NCI-H524 treated with DMSO at 0.1 percent for 48 hours (cell line): ENCODE measurements around the gene TANC1.
A peak's percentile ranks its signal among the peaks of the same experiment; 100 is the strongest.

Experiments used
- DNase-seq: peaks from one replicate; lab custom pipeline; 2025; lab: John Stamatoyannopoulos, UW

Gene TANC1

DNA sequence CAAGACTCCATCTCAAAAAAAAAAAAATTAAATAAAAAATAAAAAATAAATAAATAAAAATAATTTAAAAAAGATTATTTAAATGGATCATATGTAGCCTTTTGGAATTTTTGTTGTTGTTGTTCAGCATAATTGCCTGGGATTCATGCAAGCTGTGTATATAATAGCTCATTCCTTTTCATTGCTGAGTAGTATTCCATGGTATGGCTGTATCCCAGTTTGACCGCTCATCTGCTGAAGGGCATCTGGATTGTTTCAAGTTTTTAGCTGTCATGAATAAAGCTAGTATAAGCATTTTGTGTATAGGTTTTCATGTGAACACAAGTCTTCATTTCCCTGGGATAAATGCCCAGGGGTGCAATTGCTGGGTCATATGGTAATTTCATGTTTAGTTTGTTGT is 6.4 kb upstream of the TANC1 start:
- DNase-seq, result no peak

DNA sequence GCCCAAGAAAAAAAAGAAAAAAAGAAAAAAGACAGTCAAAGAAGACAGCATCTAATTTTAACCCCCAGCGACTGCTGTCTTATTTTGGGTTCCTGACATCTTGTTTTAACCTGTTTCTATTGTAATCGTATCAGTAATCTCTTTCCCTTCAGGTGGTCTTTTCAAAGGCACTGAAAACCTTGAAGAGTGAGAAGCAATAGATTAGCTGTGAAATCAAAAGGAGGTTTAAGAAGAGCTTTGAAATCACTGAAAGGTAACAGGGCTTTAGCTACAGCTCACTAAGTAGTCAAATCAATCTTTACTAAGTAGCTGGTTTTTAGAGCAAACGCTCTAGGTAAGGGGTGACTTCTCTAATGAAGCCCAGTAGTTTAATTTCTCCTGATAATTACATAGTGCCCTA is 5.4 kb upstream of the TANC1 start:
- DNase-seq, result no peak

DNA sequence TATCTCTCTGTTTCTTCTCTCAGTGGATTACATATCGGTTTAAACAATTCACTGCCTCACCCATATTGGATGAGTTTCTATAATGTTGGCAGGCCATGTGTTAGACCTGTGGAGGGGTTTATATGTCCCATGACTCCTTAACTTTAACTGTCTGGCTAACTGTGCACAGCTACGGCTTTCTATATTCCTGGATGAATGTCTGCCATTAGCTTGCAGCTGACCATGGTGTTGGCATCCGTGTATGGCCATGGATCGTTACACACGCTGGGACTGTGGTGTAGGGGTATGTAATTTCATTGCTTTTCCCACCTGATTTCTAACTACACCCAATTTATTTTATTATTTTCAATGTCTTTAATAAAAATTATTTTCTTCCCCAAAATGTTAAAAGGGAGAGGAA is 3.3 kb upstream of the TANC1 start:
- no peak for DNase-seq

DNA sequence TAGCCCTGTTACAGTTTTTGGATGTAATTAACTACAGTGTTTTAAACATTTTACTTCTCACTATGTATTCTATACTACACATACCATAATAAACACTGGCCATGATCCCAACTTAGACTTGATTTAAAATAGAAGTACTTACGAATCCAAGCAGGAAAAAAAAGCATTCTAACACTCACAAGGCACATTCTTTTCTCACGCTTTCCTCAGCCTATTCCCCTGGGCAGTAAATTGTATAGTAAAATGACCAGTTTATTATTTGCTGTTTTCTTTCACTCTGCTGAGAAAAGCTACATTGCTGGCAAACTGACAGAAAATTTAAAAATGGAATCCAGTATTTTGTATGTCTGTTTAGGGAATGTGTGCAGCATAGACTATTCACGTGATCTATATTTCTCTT is 2.8 kb upstream of the TANC1 start:
- DNase-seq, result no peak

DNA sequence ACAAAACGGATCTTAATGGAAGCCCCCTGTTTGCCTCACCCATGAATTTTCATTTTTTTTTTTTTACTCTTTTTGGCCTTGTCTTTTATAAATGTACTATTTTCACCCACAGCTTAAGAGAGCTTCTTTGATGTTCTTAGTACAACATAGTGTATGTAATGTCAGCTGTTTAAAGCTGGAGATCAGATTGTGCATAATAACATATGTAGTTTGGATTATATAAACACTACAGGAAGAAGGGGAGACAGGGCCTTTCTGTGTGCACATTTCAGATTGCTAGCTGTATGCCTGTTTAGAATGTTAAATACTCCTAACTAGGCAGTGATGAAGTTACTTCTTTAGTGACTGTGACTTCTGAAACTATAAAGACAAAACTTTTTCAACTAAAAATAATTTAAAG is 2.1 kb upstream of the TANC1 start:
- DNase-seq, result no peak

DNA sequence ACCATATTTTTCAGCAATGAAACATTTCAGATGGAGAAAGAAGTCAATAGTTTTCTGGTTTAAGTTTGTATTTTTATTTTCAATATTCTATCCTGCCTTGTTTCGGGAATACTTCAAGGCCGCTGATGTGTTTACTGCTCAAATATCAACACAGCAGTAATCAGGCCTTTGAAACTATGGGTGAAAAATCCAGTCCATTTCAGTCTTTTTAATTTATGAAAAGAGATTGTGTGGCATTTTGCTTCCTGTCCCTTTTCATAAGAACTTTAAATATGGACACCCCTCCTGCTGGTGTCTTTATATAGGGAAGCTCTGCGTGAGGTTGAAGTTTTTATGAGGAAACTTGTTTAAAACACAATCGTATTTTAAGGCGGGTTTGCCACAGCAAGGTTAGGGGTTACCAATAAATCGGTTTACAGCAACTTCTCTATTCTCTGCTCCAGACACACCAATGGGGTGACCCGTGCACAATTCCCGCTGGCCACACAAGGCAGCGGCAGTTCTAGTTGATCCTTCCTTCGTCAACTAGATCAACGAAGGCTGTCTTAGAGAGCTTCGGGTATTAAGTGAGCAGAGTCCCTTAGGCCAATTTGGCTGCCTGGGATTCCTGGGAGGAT is 1.2 kb upstream of the TANC1 start:
- no peak for DNase-seq

DNA sequence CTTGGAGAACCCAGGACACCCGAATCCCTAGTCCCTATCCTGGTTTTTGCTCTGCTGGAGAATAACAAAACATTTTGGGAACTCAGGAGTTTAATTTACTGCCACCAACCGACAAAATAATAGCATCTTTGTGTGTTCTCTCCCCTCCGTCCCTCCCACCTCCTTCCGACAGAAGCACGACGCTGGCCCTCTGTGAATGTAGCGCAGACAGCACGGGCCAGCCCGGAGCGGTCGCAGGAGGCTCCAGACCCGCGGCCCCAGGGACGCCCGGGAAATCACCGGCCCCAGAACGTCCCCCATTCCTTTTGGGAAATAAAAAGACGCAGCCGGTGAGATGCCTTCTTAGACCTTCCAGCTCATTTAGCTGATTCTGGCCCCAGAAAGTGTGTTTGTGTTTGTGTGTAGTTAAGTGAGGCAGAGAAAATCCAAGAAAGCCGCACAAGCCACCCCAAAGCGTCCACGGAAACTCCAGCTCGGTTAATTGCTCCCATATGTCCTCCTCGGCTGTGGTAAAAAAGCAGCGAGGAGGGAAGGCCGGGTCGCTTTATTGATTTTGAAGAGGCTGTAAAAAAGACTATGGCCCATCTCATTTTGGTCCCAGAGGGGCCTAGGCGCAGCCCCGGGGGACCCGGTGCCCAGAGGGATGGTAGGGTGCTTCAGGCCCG is 577 bp upstream of the TANC1 start:
- no peak for DNase-seq

DNA sequence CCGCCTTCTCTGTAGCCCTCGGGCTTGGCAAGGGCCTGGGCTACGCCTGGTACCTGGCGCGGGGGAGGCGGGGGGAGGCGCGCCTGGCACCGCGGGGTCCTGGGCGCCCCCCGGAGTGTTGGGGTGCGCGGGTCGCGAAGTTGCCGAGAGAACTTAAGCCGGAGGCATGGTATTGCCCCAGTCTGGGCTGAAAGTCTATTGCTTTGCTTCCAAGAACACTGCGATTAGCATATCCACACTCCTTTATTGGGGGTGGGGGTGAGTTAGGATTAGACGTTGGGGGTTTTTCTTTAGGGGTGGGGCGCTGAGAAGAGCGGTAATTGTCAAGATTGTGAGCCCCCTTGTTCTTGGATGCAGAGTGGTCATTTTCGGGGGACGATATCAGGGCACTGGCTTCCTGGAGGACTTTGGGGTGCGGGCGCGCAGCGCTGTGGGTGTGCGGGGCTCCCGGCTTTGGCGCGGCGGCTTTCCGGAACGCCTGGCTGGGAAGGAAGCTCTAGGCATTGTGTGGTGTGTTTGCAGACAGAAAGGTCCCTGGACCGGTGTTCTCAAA is 798 bp downstream of the TANC1 start:
- DNase-seq, result no peak

DNA sequence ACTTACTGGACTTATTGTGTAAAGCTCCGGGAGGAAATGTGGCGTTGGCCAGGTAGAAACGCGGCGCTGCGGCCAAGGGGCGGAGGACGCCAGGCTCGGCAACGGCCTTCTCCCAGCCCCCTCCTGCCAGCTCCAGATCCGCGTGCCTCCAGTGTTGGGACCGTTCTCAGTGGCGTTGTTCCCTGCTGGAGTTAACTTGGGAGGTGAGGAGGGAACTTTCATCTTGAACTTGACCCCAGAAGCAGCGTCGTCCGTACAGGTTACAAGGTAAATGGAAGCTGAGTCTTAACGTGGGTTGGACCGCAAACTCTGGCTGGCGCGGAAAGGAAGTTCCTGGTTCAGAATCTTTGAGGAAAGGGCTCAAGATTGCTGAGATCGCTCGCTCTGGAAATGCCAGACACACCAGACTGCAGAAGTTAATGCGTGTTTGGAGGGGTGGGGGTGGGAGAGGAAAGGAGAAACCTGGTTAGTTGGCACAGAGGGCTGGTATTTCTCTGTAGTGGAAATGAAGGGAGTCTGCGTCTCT is 1.3 kb downstream of the TANC1 start:
- DNase-seq, result no peak

DNA sequence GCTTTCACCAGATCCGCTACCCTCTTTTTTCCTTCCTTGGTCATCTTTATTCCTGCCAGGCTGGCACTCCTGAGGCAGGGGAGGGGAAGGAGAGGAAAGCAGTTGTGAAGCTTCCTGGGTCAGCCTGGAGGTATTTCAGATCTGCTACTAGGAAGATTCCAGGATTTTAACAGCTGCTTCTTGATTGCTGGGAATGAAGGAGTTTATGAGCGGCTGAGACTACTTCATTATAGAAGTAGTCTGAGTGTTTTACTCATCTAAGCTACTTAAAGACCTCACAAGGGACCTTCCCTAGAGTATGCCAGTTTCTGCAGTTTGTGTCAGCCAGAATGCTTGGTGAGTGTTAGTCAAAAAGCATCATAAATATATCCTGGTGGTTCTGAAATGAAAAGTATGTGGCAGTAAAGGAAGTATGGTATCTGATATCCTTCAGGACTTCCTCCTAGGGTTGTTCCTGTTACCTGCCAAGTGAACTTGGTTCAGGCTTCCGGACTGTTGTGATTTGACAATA is 1.9 kb downstream of the TANC1 start:
- DNase-seq, result no peak

DNA sequence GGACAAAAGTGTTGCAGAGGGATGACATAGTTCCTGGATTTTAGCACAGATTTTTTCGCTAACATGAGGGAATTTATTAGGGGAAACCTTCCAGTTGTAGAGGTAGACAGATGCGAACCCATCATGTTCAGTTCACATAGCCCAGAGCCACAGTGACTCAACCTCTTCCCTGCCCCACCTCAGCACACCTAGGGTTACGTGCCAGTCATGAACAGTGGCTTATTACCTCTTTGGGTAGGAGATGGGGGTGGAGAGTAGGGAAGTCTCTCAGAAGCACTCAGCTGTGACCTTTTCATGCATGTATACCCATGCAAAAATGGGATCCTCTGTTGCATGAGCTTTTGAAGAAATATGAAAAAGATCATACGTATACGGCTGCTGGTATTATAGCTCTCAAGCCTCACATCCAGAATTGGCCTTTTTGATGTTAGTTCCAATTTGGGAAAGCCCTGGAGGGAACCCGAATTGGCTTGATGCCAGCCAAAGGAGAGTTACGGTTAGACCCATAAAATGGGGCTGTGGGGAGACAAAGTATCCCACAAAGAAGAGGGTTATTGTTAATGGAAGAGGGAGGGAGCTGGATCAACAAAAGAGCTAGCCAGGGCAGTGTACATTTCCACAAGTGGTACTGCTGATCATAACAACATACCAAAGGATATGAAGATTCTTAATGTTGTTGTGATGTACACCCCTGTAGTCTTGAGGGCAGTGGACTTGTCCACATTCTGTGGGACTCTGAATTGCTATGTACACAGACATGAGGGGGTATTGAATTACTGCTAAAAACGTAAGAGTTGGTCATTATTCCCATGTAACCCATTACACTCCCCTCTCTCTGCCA is 4.9 kb downstream of the TANC1 start:
- DNase-seq, result no peak

DNA sequence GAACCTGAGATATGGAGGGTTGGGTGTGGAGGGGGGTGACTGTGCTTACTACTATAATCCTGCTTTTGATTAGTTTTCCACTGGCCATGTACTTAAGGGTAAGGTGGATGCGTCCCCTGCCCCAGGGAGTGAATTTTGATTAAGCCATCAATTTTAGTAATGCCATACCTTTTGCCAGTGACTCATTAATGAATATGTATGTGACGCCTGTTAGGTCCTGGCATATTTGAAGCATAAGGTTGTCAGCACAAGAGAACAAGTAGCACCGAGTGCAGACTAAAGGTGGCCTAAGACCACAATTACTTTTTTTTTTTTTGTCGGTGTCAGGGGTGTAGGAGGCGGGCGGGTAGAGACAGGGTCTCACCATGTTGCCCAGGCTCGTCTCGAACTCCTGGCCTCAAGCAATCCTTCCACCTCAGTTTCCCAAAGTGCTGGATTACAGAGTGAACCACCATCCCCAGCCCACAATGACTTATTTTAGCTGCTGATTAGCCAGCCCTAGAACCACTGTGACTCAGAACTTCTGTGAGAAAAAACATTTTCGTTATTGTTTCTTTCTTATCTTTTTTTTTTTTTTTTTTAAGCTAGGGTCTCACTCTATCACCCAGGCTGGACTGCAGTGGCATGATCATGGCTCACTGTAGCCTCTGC is 7.0 kb downstream of the TANC1 start:
- DNase-seq, result no peak

DNA sequence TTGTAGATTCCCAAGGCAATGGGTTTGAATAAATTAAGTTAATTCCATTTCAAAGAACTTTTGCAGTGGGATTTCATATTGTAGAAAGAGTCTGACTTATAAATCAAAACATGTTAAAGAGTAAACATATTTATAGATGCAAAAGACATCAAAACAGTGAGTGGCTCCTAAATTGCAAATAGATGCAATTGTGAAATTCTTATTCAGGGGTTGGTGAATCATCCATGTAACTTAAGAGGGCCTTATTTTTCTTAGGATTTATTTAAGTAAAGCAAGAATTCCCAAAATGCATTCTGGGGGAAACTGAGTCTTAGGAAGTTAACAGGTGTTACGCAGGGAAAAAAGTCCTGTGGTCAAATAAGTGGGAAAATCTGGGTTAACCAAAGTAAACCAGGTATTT is 11.3 kb downstream of the TANC1 start:
- DNase-seq, result no peak

DNA sequence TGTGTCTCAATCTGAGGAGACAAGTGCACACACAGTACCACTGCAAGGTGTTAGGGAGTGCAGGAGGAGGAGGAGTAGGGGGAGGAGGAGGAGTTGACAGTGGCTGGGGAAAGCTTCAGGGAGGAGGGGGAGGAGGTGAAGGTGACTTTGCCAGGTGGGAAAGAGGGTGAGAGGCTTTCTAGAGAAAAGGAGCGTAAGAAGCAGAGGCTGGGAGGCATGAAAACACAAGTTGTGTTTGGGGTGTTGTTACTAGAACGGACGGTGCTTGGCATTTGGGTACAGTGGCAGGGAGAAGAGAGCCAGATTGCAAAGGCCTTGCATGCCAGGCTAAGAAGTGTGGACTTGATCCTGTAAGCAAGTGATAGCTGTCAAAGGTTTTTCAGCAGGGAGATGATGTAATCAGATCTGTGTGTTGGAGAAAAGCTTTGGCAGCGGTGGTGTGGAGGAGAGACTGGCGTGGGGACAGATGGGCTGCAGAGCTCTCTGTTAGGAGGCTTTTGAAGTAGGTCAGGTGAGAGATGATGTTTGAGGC is 16.2 kb downstream of the TANC1 start:
- peak; percentile 73 for DNase-seq

DNA sequence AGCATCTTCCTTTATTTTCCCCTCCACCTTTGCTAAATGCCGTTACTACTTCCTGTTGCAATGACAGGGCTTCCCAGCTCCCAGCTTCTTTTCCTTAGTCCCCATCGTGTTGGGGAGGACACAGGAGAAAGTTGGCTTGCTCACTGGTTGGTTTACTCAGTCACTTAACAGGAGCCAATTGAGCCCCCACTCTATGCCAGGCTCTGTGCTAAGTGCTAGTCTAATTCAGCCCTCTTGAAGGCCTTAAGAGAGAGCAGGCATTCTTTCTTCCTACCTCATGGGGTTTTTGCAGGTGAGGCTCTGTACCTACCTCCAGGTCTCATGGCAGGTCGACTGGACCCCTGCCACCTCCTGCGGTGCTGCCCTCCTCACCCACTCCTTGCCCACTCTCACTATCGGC is 20.1 kb downstream of the TANC1 start:
- DNase-seq, result no peak

DNA sequence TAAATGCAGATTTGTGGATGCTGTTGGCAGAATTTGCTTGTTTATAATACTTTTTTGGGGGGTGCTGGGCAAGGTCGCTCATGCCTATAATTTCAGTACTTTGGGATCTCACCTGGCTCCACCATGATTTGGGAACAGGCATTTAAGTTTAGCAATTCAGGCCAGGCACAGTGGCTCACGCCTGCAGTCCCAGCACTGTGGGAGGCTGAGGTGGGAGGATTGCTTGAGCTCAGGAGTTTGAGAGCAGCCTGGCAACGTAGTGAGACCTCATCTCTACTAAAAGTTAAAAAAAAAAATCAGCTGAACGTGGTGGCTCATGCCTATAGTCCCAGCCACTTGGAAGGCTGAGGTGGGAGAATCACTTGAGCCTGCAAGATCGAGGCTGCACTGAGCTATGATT is 20.7 kb downstream of the TANC1 start:
- no peak for DNase-seq

DNA sequence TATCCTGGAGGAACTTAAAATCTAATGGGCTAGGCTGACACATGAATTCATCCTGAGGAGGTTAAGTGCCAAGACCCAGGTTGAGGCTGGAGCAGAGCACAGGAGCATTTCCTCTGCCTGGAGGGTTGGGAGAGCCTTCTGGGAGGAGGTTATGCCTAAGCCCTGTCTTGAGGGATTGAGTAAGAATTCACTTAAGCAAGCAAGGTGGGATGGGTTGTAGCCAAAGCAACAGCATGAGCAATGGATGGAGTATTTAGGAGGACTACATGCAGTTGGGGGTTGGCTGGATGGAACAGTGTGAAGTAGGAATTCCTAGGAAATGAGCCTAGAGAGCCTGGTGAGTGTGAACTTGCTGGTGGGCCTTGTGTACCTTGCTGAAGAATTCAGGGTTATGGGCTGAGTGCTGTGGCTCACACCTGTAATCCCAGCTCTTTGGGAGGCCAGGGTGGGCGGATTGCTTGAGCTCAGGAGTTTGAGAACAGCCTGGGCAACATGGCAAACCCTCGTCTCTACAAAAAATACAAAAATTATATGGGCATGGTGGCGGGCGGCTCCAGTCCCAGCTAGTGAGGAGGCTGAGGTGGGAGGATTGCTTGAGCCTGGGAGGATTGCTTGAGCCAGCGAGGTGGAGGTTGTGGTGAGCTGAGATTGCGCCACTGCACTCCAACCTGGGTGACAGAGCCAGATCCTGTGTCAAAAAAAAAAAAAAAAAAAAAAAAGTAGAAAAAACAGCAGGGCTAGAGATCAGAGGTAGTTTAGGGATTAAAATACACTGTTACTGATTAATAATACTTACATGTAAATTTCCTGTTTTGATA is 22.2 kb downstream of the TANC1 start:
- DNase-seq, result no peak

DNA sequence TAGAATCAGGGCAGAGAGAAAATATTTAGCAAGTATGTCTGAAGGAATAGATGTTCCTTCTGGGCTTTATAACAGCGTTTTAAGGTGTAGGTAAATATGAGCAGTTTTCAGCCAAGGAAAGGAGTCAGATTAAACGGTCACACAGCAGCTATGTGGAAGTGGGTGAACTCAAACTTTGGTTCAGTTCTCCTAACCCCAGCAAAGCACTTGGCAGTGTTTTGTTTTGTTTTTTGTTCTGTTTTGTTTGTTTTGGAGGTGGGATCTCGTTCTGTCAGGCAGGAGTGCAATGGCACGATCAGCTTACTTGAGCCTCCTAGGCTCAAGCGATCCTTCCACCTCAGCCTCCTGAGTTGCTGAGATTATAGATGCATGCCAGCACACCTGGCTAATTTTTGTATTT is 24.6 kb downstream of the TANC1 start:
- no peak for DNase-seq

DNA sequence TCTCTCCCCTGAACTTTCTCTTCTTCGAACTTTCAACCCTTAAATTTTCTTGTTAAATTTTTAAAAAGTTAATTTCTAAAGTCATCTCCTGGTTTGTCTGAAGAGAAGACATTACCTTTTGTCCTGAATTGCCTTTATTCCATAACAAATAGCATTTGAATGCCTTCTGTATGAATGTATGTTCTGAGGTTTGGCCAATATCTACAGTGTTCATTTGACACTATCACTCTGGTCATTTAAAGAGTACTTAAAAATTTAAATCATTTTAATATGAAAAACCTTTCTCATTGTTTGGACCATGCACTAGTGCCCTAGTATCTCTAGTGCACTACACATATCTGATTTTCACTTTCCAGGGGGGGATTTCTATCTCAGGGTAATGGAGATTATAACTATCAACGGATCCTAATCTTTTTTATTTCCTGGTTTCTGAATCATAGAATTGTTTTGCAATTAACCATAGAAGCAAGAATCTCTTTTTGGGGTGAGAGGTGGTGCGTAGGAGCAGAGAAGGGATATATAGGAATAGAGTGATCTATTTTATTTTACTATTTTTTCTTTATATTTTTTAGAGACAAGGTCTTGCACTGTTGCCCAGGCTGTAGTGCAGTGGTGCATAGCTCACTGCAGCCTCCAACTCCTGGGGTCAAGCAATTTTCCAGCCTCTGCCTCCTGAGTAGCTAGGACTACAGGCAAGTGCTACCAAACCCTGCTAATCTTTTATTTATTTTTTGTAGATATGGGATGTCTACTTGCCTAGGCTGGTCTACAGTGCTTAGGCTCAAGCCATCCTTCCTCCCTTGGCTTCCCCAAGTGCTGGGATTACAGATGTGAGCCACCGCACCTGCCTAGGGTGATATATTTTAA is 25.5 kb downstream of the TANC1 start:
- no peak for DNase-seq
